Measurements from ENCODE around the gene CEP152.

The CEP152 gene

DNA sequence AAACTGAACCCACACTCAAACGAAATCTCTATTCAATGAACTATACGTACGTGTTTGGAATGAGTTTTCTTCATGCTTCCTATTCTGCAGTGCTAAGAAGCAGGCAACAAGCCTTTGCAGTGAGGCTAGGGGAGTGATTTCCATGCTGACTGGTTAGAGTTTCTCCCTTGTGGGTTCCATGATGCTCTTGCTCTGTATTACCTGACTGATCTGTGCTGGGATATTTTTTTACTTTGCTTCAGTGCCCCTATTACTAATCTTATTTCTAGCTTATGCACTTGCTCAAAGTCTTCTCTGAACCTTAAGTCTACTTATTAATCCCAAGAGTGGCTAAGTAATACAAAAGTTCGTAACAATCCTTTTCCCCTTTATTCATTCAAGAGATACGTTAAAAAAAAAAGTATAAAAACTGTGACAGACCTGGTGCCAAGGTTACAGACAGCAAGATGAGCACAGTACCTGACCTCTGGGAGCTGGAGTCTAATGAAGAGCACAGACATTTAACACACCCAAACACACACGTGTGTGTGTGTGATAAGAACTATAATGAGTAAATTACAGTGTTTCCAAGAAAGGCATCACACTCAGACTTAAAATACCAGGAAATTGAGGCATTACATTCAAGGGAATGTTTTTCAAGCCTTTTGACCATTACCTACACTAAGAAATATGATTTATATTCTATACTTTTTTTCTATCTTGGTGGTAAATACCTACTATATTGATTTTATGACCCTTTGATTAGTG lies 114.9 kb downstream of the CEP152 start:
- H3K27me3 ChIP-seq (replicated peaks in 2 of 5; ENCODE audit: control insufficient read depth in 4 of 5, insufficient read depth in 5 of 5, low read length in 4 of 5) = no peaks in the 10 kb centered on the region
- H3K36me3 ChIP-seq (ENCODE audit: control insufficient read depth in 4 of 4, insufficient read depth in 4 of 4, low read length in 3 of 4) = no peaks in the 10 kb centered on the region
- DNase-seq = no peak
- POLR2A ChIA-PET = no interaction called here
- H3K4me1 ChIP-seq (ENCODE audit: control extremely low read depth in 1 of 4, control insufficient read depth in 4 of 4, insufficient read depth in 4 of 4, low read length in 3 of 4) = peaks cover 0 to 4% (median 0%) of the 10 kb centered on the region in 4 experiments
- no peaks in the 10 kb centered on the region for H3K9me3 ChIP-seq (ENCODE audit: control extremely low read depth in 1 of 5, control insufficient read depth in 4 of 5, insufficient read depth in 2 of 5, low read depth in 1 of 5, low read length in 4 of 5)
- no peak overlapping the region for H3K4me3 ChIP-seq (ENCODE audit: control insufficient read depth in 1 of 7, extremely low read depth in 1 of 7, insufficient read depth in 4 of 7, low read depth in 2 of 7, low read length in 6 of 7)
- 94% methylated on average over 2 of the region's 6 CpGs for WGBS (ENCODE audit: insufficient coverage)
- no peak overlapping the region for H3K27ac ChIP-seq (ENCODE audit: insufficient read depth in 1 of 2, low read depth in 1 of 2, low read length in 2 of 2, poor library complexity in 1 of 2, severe bottlenecking in 2 of 2)
- CTCF ChIA-PET = no interaction called here

DNA sequence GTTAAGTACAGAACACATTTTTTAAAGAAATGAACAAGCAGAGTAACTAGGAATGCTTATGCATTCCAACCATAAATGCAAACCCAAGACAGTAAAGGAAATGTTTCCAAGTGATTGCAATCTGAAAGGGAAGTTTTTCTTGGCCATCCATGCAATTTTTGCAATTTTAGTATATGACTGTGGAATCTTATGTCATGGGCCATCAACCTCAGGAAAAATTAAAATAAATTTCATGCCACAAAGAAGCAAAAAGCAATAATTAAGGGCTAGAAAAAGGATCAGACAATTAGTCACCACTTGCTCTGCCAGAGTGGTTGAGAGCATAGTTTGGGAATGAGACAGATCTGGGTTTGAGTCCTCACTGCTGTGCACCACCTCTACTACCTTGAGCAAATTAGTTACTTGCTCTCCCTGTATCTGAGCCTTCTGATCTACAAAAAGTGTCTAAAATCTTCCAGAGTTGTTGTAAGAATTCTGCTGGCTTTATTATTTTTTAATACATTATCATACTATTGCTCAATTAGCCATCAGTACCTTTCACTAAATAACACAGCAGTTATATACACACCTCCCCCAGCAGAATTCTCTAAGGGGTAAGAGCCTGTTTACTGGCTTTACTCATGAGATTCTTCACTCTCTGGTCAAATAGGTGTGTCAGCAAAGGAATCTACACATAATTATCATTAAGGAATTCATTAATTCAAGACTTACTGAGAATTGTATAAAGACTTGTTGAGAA lies 115.6 kb downstream of the CEP152 start:
- no peak for DNase-seq
- peaks cover 0 to 4% (median 0%) of the 10 kb centered on the region in 4 experiments for H3K4me1 ChIP-seq (ENCODE audit: control extremely low read depth in 1 of 4, control insufficient read depth in 4 of 4, insufficient read depth in 4 of 4, low read length in 3 of 4)
- H3K9me3 ChIP-seq (ENCODE audit: control extremely low read depth in 1 of 5, control insufficient read depth in 4 of 5, insufficient read depth in 2 of 5, low read depth in 1 of 5, low read length in 4 of 5) = no peaks in the 10 kb centered on the region
- no peak overlapping the region for H3K4me3 ChIP-seq (ENCODE audit: control insufficient read depth in 1 of 7, extremely low read depth in 1 of 7, insufficient read depth in 4 of 7, low read depth in 2 of 7, low read length in 6 of 7)
- H3K36me3 ChIP-seq (ENCODE audit: control insufficient read depth in 4 of 4, insufficient read depth in 4 of 4, low read length in 3 of 4) = no peaks in the 10 kb centered on the region
- H3K27me3 ChIP-seq (replicated peaks in 2 of 5; ENCODE audit: control insufficient read depth in 4 of 5, insufficient read depth in 5 of 5, low read length in 4 of 5) = no peaks in the 10 kb centered on the region
- H3K27ac ChIP-seq (ENCODE audit: insufficient read depth in 1 of 2, low read depth in 1 of 2, low read length in 2 of 2, poor library complexity in 1 of 2, severe bottlenecking in 2 of 2) = no peak overlapping the region
- ChIA-PET POLR2A (no interaction called here), CTCF (no interaction called here)

DNA sequence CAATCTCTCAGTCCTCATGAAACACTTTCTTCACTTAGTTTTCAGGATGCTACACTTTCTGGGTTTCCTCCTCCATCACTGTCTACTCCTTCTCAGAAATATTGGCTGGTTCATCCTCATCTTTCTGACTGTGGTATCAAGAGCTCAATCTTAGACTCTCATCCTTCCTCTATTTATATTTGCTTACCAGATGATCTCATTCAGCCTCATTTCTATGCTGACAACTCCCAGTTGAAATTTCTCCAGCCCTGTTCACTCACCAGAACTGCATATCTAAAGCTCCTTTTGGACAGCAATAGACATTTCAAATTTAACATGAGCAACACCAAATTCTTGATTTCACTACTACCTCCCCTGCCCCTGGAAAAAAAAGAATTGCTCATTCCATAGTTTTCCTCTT lies 117.4 kb downstream of the CEP152 start:
- Histone ChIP-seq H3K27ac (ENCODE audit: insufficient read depth in 1 of 2, low read depth in 1 of 2, low read length in 2 of 2, poor library complexity in 1 of 2, severe bottlenecking in 2 of 2) (no peak overlapping the region), H3K36me3 (ENCODE audit: control insufficient read depth in 4 of 4, insufficient read depth in 4 of 4, low read length in 3 of 4) (no peaks in the 10 kb centered on the region), H3K9me3 (ENCODE audit: control extremely low read depth in 1 of 5, control insufficient read depth in 4 of 5, insufficient read depth in 2 of 5, low read depth in 1 of 5, low read length in 4 of 5) (peaks cover 0 to 3% (median 0%) of the 10 kb centered on the region in 5 experiments), H3K4me3 (ENCODE audit: control insufficient read depth in 1 of 7, extremely low read depth in 1 of 7, insufficient read depth in 4 of 7, low read depth in 2 of 7, low read length in 6 of 7) (no peak overlapping the region), H3K4me1 (ENCODE audit: control extremely low read depth in 1 of 4, control insufficient read depth in 4 of 4, insufficient read depth in 4 of 4, low read length in 3 of 4) (peaks cover 0 to 4% (median 0%) of the 10 kb centered on the region in 4 experiments), H3K27me3 (replicated peaks in 2 of 5; ENCODE audit: control insufficient read depth in 4 of 5, insufficient read depth in 5 of 5, low read length in 4 of 5) (no peaks in the 10 kb centered on the region)
- CTCF ChIA-PET = no interaction called here
- DNase-seq = no peak
- POLR2A ChIA-PET = no interaction called here

DNA sequence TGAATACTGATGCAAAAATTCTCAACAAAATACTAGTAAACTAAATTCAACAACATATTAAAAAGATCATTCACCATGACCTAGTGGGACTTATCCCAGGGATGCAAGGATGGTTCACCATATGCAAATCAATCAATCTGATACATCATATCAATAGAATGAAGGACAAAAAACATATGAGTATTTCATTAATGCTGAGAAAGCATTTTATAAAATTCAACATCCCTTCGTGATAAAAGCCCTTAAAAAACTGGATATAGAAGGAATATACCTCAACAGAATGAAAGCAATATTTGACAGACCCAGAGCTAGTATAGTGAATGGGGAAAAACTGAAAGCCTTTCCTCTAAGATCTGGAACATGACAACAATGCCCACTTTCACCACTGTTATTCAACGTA lies 122.4 kb downstream of the CEP152 start:
- H3K9me3 ChIP-seq (ENCODE audit: control extremely low read depth in 1 of 5, control insufficient read depth in 4 of 5, insufficient read depth in 2 of 5, low read depth in 1 of 5, low read length in 4 of 5) = peaks cover 0 to 11% (median 3%) of the 10 kb centered on the region in 5 experiments
- no peaks in the 10 kb centered on the region for H3K27me3 ChIP-seq (replicated peaks in 2 of 5; ENCODE audit: control insufficient read depth in 4 of 5, insufficient read depth in 5 of 5, low read length in 4 of 5)
- 100% methylated on average over 1 of the region's 2 CpGs for WGBS (ENCODE audit: insufficient coverage)
- H3K4me1 ChIP-seq (ENCODE audit: control extremely low read depth in 1 of 4, control insufficient read depth in 4 of 4, insufficient read depth in 4 of 4, low read length in 3 of 4) = no peaks in the 10 kb centered on the region
- H3K36me3 ChIP-seq (ENCODE audit: control insufficient read depth in 4 of 4, insufficient read depth in 4 of 4, low read length in 3 of 4) = no peaks in the 10 kb centered on the region
- DNase-seq = no peak
- ChIA-PET POLR2A (interaction anchor here (0.6 kb wide), 2 partner anchors 34 to 83 kb away, joined by 3 read pairs; no protein-coding TSS in a partner anchor), CTCF (no interaction called here)
- no peak overlapping the region for H3K4me3 ChIP-seq (ENCODE audit: control insufficient read depth in 1 of 7, extremely low read depth in 1 of 7, insufficient read depth in 4 of 7, low read depth in 2 of 7, low read length in 6 of 7)
- H3K27ac ChIP-seq (ENCODE audit: insufficient read depth in 1 of 2, low read depth in 1 of 2, low read length in 2 of 2, poor library complexity in 1 of 2, severe bottlenecking in 2 of 2) = no peak overlapping the region
